NCI-H526 (cell line): ENCODE data around the gene TRIM63.
"Not testable (repeated sequence)": the region's sequence is repeated elsewhere in the genome, so short reads cannot be mapped to it uniquely, and the experiment has no call there.

Experiments used
- DNase-seq, 2 experiments: peaks; one replicate each; lab custom pipeline; 2025; lab: John Stamatoyannopoulos, UW

Gene TRIM63

GRCh38 chr1:26067432-26067911 lies at the start of gene TRIM63:
TRIM63 (minus strand) TSS chr1:26067630; CDS start chr1:26067494, 136 bp downstream.
- DNase-seq, result no peak

- DNase-seq, result no peak
Observed at GRCh38 chr1:26114165-26114927, 46.9 kb upstream of the TRIM63 start.

- DNase-seq, result peak; percentile 51 to 78
Observed at GRCh38 chr1:26112407-26112775, 45.0 kb upstream of the TRIM63 start.

DNA sequence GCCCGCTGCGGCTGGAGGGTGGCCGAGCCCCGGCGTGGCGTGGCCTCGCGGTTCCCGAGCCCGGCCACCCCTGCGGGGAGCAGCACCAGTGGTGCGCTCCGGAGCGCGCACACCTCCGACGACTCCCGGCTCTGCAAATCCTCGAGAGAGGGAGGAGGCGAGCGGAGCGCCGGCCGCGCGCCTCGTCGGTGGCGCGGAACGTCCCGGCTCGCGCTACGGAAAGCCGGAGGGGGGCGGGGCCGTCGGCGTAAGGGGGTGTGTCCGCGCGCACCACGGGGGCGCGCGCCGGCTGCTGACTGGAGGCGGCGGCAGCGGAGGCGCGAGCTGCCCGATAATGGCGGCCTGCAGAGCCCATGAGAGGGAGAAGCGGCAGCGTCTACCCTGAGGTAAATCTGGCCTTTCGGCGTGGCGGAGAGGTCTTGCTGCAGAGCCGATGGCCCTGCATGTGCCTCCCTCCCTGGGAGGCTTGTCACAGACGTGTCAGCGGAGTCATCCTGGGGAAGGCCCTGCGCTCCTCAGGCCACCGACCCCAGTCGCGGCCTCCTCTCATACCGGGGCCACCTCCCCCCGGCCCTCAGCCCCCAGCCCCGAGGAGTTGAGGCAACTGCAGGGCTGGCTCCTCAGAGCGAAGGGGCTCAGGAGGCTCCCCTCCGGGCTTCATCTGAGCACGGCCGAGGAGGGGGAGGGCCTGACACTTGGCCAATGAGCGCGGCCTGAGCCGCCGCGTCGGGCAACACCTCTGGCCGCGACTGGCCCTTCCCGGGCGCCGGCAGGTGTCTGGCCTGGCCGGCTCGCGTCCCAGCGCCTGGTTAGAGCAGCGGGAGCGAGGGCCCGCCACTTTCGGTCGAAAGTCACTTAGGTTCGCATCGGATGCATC lies 44.3 kb upstream of the TRIM63 start, which contains the start of gene PDIK1L:
Gene PDIK1L (plus strand): TSS at position 295 of the 877 bp plus-strand sequence. CDS start 2,485 bp downstream, outside the sequence.
- DNase-seq, result peak; percentile 92 to 97

GRCh38 chr1:26110731-26111529 lies 43.5 kb upstream of the TRIM63 start:
- peak; percentile 66 to 88 for DNase-seq

- DNase-seq, result no peak
Observed at GRCh38 chr1:26109229-26110164, 42.1 kb upstream of the TRIM63 start.

DNA sequence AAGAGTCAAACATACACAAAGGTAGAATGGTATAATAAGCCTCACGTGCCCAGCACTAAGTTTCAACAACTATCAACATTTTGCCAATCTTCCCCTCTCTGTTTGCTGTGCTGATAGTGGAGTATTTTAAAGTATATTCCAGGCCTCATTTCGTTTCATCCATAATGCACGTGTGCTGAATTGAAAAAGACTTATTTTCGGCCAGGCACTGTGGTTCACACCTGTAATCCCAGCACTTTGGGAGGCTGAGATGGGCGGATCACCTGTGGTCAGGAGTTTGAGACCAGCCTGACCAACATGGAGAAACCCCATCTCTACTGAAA lies 37.8 kb upstream of the TRIM63 start:
- DNase-seq, result not testable (repeated sequence)

GRCh38 chr1:26102526-26102925 lies 35.1 kb upstream of the TRIM63 start:
- DNase-seq, result no peak

DNA sequence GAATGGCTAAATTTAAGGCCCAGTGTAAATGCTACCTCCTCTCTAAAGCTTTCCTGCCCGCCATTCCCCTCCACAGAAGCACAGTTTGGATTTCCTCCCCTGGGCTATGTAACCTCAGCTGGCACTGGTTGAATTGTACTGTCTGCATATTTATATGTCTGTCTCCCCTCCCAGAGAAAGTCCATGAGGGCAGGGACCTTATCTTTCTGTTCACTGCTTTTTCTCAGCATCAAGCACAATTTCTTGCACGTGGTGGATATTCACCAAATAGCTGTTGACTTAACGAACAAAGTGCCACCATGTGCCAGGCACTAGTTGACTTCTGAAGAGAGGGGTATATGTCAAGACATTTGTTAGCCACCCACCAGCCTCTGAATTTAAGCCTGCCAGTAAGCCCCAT lies 34.7 kb upstream of the TRIM63 start:
- DNase-seq, result no peak

DNA sequence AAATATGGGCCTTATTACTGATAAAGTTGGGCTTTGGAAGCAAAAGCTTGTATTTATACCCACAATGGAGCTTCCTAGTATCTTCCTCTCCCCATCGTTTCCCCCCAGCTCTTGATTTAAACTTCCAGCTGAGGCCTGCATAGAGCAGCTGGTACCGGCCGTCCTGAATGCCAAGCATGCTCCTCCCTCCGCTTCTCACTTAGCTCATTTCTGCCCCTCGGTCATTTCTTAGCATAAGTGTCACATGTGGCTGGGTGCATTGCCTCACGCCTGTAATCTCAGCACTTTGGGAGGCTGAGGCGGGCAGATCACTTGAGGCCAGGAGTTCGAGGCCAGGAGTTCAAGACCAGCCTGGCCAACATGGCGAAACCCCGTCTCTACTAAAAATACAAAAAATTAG lies 32.8 kb upstream of the TRIM63 start:
- not testable (repeated sequence) for DNase-seq

- no peak for DNase-seq
Observed at GRCh38 chr1:26099780-26100179, 32.4 kb upstream of the TRIM63 start.

DNA sequence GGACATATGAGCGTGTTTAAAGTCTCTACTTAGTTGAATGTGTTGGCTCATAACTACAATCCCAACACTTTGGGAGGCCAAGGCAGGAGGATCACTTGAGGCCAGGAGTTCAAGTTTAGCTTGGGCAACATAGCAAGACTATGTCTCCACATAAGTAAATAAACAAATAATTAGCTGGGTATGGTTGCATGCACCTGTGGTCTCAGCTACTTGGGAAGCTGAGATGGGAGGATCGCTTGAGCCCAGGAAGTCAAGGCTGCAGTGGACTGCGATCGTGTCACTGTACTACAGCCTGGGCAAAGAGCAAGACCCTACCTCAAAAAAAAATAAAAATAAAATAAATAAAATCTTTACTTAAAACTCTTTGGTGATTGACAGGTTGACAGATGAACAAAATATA lies 31.2 kb upstream of the TRIM63 start:
- DNase-seq, result no peak

DNA sequence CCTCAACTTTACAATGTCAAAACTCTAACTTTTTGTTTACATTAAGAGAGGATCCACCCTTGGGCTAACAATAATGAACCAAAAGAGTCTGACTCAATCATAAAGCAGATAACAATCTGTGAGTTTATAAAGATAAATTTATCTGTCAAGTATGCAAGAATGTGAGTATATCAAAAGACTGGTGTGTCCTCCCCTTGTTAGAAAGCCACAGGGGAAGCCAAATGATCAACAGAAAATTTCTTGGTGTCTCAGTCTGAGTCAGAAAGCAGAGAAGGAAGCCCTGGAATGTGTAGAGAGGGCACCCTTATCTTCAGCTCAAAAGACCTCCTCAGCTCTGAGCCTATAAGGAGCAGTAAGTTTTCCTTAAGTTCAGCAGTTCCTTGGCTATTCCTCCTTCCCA lies 30.3 kb upstream of the TRIM63 start:
- DNase-seq, result no peak

DNA sequence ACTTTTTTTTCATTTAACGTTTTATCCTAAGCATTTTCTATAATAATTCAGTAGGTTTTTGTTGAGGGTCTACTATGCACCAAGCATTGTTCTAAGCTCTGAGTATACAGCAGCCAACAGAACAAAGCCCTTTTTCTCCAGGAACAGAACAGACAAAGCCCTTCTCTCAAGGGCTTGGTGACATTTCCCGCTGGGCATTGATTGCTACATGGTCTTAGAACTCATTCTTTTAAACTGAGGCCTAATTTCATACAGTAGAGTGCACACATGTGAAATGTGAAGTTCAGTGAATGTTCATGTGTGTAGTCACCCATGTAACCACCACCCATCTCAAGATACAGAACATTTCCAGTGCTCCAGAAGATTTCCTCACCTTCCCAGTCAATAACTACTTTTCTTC lies 29.0 kb upstream of the TRIM63 start:
- no peak for DNase-seq

DNA sequence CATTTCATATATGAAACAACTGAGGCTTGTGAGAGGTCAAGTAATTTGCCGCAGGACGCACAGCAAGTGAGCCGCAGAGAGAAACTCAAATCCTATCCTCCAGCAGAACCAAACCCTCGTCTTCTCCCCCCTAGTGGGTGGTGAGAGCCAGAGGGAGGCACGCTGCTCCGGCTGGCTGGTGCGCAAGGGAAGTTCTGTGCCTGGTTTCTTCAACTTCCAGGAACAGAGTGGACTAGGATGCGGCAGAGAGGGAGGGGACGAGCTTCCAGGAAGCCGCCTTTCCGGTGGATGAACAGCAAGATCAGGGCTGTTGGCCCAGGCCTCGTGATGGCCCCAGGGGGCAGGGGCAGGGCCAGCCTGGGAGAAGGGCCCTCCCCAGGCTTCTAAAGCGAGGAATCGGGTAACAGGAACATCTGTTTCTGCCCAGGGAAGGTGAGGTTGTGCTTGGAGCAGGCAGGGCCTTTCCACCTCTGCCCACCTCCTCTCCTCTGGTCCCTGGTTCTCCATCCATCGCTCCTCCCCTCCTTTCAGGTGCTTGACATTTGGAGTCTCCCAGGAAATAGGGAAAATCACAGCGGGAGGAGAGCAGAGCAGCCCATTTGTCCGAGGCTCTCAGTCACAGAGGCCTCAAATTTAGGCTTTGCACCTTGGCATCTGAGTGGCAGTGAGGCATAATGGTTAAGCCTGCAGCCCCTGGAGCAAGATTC lies 27.4 kb upstream of the TRIM63 start:
- peak in 1 of 2 experiments; percentile 41 for DNase-seq

DNA sequence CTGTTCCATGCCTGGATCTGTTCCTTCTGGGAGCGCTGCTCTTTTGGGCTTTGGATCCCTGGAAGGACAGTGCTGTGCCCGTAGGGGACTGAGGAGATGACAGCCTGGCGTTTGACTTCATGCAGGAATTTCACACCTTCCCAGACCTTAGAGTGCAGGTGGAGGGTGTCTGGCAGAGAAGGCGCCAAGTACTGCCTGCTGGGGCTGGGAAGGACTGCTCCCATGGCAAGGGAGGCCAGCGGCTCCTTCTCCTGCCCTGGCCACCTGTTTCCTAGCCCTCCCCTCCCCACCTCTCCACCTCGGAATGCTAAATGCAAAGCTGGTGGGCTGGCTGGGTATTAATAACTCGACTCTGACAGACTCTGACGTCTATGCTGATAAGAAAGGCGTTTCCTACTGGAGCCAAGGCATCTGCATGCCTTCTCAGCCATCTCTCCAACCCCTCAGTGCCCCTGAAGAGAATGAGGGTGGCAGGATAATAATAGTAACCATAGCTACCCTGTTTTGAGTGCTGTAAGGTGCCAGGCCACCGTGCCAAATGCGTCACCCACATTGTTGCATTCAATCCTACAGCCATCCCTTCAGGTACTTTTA lies 26.7 kb upstream of the TRIM63 start:
- DNase-seq, result peak; percentile 40 to 55

GRCh38 chr1:26093569-26093968 lies 26.1 kb upstream of the TRIM63 start:
- DNase-seq, result not testable (repeated sequence)

DNA sequence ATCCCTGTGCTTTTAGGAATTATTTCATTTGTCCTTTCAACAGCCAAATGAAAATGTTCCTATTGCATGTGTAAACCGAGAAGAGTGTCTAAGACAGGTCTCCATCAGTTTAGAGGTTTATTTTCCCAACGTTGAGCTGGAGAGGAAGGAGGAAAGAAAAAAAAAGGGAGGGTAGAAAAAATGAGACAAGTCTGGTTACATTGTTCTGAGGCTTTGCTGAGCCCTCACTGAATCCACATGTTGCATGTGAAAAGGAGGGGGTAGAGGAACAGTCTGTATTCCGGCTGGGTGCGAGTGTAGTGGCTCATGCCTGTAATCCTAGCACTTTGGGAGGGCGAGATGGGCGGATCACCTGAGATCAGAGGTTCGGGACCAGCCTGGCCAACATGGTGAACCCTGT lies 25.0 kb upstream of the TRIM63 start:
- DNase-seq, result no peak

- no peak for DNase-seq
Observed at GRCh38 chr1:26090893-26091292, 23.5 kb upstream of the TRIM63 start.

DNA sequence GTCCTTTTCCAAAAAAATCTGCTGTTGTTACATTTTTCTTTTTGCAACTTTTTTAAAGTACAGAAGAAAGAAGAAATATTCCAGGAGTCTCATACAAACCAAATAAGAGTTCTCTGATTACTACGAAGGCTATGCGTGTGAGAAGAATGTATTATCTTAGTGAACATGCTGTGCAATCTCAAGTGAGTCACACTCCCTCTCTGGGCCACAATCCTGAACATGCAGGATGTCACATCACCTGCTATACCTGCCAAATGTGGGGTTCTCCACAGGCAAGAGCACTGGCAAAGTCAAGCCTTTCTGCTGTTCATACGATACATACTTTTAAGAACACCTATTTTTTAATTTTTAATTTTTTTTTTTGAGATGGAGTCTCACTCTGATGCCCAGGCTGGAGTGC lies 21.7 kb upstream of the TRIM63 start:
- no peak for DNase-seq
